ENCODE data around the gene GUK1.

The GUK1 gene

GRCh38 chr1:228194436-228194835, 54.4 kb downstream of the GUK1 start:
- Histone ChIP-seq H3K36me3 (replicated peaks in 1 of 2; ENCODE audit: control insufficient read depth in 2 of 2, insufficient read depth in 2 of 2, low read length in 2 of 2) (no peaks in the 10 kb centered on the region), H3K4ac (ENCODE audit: low read length) (no peak overlapping the region), H3K4me1 (ENCODE audit: control insufficient read depth in 2 of 2, insufficient read depth in 1 of 2, low read depth in 1 of 2, low read length in 2 of 2) (peaks cover 0 to 9% of the 10 kb centered on the region in 2 donors), H3K9me3 (replicated peaks in 1 of 2; ENCODE audit: control insufficient read depth in 2 of 2, insufficient read depth in 1 of 2, low read depth in 1 of 2, low read length in 2 of 2) (peaks cover 0 to 23% of the 10 kb centered on the region in 2 donors), H2BK120ac (ENCODE audit: low read depth, low read length) (no peak overlapping the region), H2BK5ac (ENCODE audit: low read length) (no peak overlapping the region), H3K14ac (ENCODE audit: low read length) (no peak overlapping the region), H2BK12ac (ENCODE audit: low read length) (no peak overlapping the region), H2AK5ac (ENCODE audit: low read depth, low read length) (no peak overlapping the region), H4K8ac (ENCODE audit: low read depth, low read length) (no peak overlapping the region), H4K91ac (ENCODE audit: low read depth, low read length, poor library complexity) (no peak overlapping the region), H3K4me3 (ENCODE audit: low read length in 2 of 2) (no peak overlapping the region), H3K18ac (ENCODE audit: low read length) (no peak overlapping the region), H3K79me1 (ENCODE audit: low read depth, low read length) (peaks cover 3% of the 10 kb centered on the region), H3K23ac (ENCODE audit: low read depth, low read length, poor library complexity) (no peak overlapping the region), H3K27me3 (ENCODE audit: control insufficient read depth in 3 of 3, insufficient read depth in 3 of 3, low read depth in 1 of 3, low read length in 3 of 3) (no peaks in the 10 kb centered on the region), H3K4me2 (ENCODE audit: insufficient read depth, low read length, poor library complexity, severe bottlenecking) (no peak overlapping the region), H3K9ac (ENCODE audit: low read depth, low read length, poor library complexity) (no peak overlapping the region), H2AFZ (ENCODE audit: low read length) (no peak overlapping the region), H2BK15ac (ENCODE audit: low read length) (no peak overlapping the region), H3K27ac (replicated peaks; ENCODE audit: low read length) (no peak overlapping the region)
- no CpG with 5 or more reads among the region's 3 CpGs for WGBS, 2 donors (ENCODE audit: extremely low coverage in 2 of 2, insufficient read length in 2 of 2, insufficient replicate concordance in 1 of 2)
- no peak for DNase-seq (ENCODE audit: low spot score)

DNA sequence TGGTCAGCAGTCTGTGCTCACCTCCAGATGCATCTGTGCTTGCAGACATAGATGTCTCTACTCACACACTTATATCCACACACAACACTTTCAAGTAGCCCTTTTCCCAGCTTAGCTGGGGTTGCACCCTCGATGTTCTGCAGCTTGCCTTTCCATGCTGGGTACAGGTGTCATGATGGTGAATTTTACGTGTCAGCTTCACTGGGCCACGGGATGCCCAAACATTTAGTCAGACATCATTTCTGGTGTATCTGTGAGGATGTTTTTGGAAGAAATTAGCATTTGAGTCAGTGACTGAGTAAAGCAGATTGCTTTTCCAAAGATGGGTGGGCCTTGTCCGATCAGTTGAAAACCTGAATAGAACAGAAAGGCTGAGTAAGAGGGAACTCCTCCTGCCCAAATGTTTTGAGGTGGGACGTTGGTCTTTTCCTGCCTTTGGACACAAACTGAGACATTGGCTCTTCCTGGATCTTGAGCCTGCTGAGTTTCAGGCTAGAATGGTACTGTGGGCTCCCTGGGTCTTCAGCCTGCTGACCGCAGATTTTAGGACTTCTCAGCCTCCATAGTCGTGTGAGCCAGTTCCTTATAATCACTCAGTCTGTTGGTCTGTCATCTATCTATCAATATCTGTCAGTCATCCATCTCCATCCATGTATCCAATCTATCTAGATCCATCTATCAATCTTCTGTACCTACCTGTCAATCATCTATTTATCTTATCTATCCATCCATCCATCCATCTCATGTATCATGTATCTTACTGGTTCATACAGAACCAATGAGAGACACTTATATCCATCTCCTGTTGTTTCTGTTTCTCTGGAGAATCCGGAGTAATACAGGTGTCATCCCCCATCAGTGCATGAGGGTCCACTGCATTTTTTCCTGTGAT, 55.1 kb downstream of the GUK1 start:
- Histone ChIP-seq H4K91ac (ENCODE audit: low read depth, low read length, poor library complexity) (no peak overlapping the region), H2AFZ (ENCODE audit: low read length) (no peak overlapping the region), H3K4ac (ENCODE audit: low read length) (no peak overlapping the region), H3K4me3 (ENCODE audit: low read length in 2 of 2) (no peak overlapping the region), H3K23ac (ENCODE audit: low read depth, low read length, poor library complexity) (no peak overlapping the region), H2BK5ac (ENCODE audit: low read length) (no peak overlapping the region), H3K27ac (replicated peaks; ENCODE audit: low read length) (no peak overlapping the region), H3K79me1 (ENCODE audit: low read depth, low read length) (peaks cover 3% of the 10 kb centered on the region), H3K9ac (ENCODE audit: low read depth, low read length, poor library complexity) (no peak overlapping the region), H3K14ac (ENCODE audit: low read length) (no peak overlapping the region), H2BK12ac (ENCODE audit: low read length) (no peak overlapping the region), H2BK15ac (ENCODE audit: low read length) (no peak overlapping the region), H3K4me1 (ENCODE audit: control insufficient read depth in 2 of 2, insufficient read depth in 1 of 2, low read depth in 1 of 2, low read length in 2 of 2) (peaks cover 0 to 9% of the 10 kb centered on the region in 2 donors), H3K4me2 (ENCODE audit: insufficient read depth, low read length, poor library complexity, severe bottlenecking) (no peak overlapping the region), H3K18ac (ENCODE audit: low read length) (no peak overlapping the region), H2AK5ac (ENCODE audit: low read depth, low read length) (no peak overlapping the region), H4K8ac (ENCODE audit: low read depth, low read length) (no peak overlapping the region), H3K36me3 (replicated peaks in 1 of 2; ENCODE audit: control insufficient read depth in 2 of 2, insufficient read depth in 2 of 2, low read length in 2 of 2) (no peaks in the 10 kb centered on the region), H2BK120ac (ENCODE audit: low read depth, low read length) (no peak overlapping the region), H3K9me3 (replicated peaks in 1 of 2; ENCODE audit: control insufficient read depth in 2 of 2, insufficient read depth in 1 of 2, low read depth in 1 of 2, low read length in 2 of 2) (peaks cover 0 to 29% of the 10 kb centered on the region in 2 donors), H3K27me3 (ENCODE audit: control insufficient read depth in 3 of 3, insufficient read depth in 3 of 3, low read depth in 1 of 3, low read length in 3 of 3) (no peaks in the 10 kb centered on the region)
- no peak for DNase-seq (ENCODE audit: low spot score)
- WGBS, 2 donors (ENCODE audit: extremely low coverage in 2 of 2, insufficient read length in 2 of 2, insufficient replicate concordance in 1 of 2) = no CpG with 5 or more reads among the region's 8 CpGs

DNA sequence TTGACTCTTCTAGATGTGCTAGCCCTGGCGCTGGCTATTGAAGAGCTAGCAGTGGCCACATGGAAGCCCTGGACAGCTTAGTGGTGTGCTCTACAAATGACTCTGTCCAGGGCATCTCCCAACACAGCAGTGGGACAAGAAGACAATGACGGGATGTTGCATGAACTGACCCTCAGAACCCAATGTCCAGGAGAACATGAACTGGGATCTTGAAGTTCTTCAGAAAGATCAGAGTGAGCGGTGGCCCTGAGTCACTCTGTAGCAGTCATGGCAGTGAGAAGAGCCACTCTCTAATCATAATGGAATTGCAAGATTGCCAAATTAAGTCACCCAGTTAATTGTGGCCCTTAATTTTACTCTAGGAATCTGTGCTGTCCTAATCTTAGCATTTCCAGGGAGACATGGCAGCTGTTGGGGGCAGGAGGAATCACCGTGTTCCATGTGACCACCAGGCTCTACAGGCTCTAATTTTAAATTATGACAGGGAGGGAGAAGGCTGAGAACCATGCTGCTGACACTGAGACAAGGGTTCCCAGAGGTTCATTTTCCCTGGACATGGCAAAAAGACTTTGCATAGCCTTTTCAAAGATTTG, 57.6 kb downstream of the GUK1 start:
- WGBS, 2 donors (ENCODE audit: extremely low coverage in 2 of 2, insufficient read length in 2 of 2, insufficient replicate concordance in 1 of 2) = no CpG with 5 or more reads among the region's 4 CpGs
- H2BK12ac ChIP-seq (ENCODE audit: low read length) = no peak overlapping the region
- DNase-seq (ENCODE audit: low spot score) = no peak
- H4K91ac ChIP-seq (ENCODE audit: low read depth, low read length, poor library complexity) = no peak overlapping the region
- H3K9ac ChIP-seq (ENCODE audit: low read depth, low read length, poor library complexity) = no peak overlapping the region
- H2AK5ac ChIP-seq (ENCODE audit: low read depth, low read length) = no peak overlapping the region
- H2BK120ac ChIP-seq (ENCODE audit: low read depth, low read length) = no peak overlapping the region
- H3K14ac ChIP-seq (ENCODE audit: low read length) = no peak overlapping the region
- no peak overlapping the region for H2BK15ac ChIP-seq (ENCODE audit: low read length)
- H3K23ac ChIP-seq (ENCODE audit: low read depth, low read length, poor library complexity) = no peak overlapping the region
- H3K4me2 ChIP-seq (ENCODE audit: insufficient read depth, low read length, poor library complexity, severe bottlenecking) = no peak overlapping the region
- H3K9me3 ChIP-seq (replicated peaks in 1 of 2; ENCODE audit: control insufficient read depth in 2 of 2, insufficient read depth in 1 of 2, low read depth in 1 of 2, low read length in 2 of 2) = peaks cover 2 to 29% of the 10 kb centered on the region in 2 donors
- no peak overlapping the region for H3K4me3 ChIP-seq (ENCODE audit: low read length in 2 of 2)
- H3K36me3 ChIP-seq (replicated peaks in 1 of 2; ENCODE audit: control insufficient read depth in 2 of 2, insufficient read depth in 2 of 2, low read length in 2 of 2) = no peaks in the 10 kb centered on the region
- no peak overlapping the region for H3K27ac ChIP-seq (replicated peaks; ENCODE audit: low read length)
- no peak overlapping the region for H4K8ac ChIP-seq (ENCODE audit: low read depth, low read length)
- no peak overlapping the region for H2BK5ac ChIP-seq (ENCODE audit: low read length)
- peaks cover 0 to 9% of the 10 kb centered on the region in 2 donors for H3K4me1 ChIP-seq (ENCODE audit: control insufficient read depth in 2 of 2, insufficient read depth in 1 of 2, low read depth in 1 of 2, low read length in 2 of 2)
- no peak overlapping the region for H3K18ac ChIP-seq (ENCODE audit: low read length)
- no peaks in the 10 kb centered on the region for H3K27me3 ChIP-seq (ENCODE audit: control insufficient read depth in 3 of 3, insufficient read depth in 3 of 3, low read depth in 1 of 3, low read length in 3 of 3)
- no peak overlapping the region for H3K4ac ChIP-seq (ENCODE audit: low read length)
- H2AFZ ChIP-seq (ENCODE audit: low read length) = no peak overlapping the region
- peaks cover 1% of the 10 kb centered on the region for H3K79me1 ChIP-seq (ENCODE audit: low read depth, low read length)
